K562 (cell line): ENCODE measurements around the gene PEX10. TPM values are rescaled to one million over a fixed set of nuclear protein-coding genes. Genes with fewer than 3 reads are reported as not detected.

Experiments
- ATAC-seq: fragments of 200-7000 bp; cut with Tn5 transposase; 3 replicates; pipeline ENCODE4 v1.9.1; 2020; ENCODE audit warnings: moderate library complexity
- BruUV-seq: library from RNA; stranded (reverse); fragments of 400-500 nt; replicated peaks from 2 replicates; lab custom pipeline; 2021; lab: Mats Ljungman, UMichigan
- CTCF ChIA-PET: fragments of 300-600 bp; formaldehyde crosslinking; extraction: SDS; loops from one replicate; lab custom pipeline; 2021; ENCODE audit warnings: low intra/inter-chr PET ratio; lab: Yijun Ruan, JAX
- POLR2A ChIA-PET: fragments of 300-600, 350-650 bp; sonication (Branson Sonifier 250); formaldehyde crosslinking; extraction: SDS; loops from one replicate; lab custom pipeline; 2021; ENCODE audit warnings: antibody characterized with exemption, inconsistent platforms; lab: Yijun Ruan, JAX
- DNase-seq, 4 experiments: peaks; one replicate each; pipeline versions ENCODE4 v3.0.0 to v3.0.0-alpha.2; 2011 to 2018; ENCODE audit warnings: low spot score in 3 of 4, mixed read lengths in 3 of 4; ENCODE audit errors: extremely low read depth in 1 of 4
- FAIRE-seq: peaks from 2 replicates; lab custom pipeline; 2011; peaks lifted over from hg19 to GRCh38; lab: Jason Lieb, UNC
- H2AFZ ChIP-seq: 2 replicates; pipeline ENCODE4 v1.6.0; 2011; ENCODE audit warnings: low read depth, low read length, control low read depth, inconsistent platforms
- H3K27ac ChIP-seq: fragments of 200-600 bp; 3 replicates; pipeline ENCODE4 v1.8.0; 2011; ENCODE audit warnings: low read depth, mild to moderate bottlenecking, control low read depth, inconsistent platforms, low read length, moderate library complexity, mixed read lengths; ENCODE audit errors: extremely low read depth
- H3K27me3 ChIP-seq, 2 experiments: fragments of 300-600 bp in 1 of 2; 2 replicates in 1 of 2; 3 replicates in 1 of 2; pipeline versions ENCODE4 v1.6.0 to v1.8.0; 2011; ENCODE audit warnings: inconsistent platforms in 2 of 2, low read length in 2 of 2, mild to moderate bottlenecking in 1 of 2, mixed read lengths in 1 of 2, moderate library complexity in 1 of 2; ENCODE audit not compliant: control insufficient read depth in 2 of 2, insufficient read depth in 2 of 2
- H3K36me3 ChIP-seq: fragments of 300-600 bp; 3 replicates; pipeline ENCODE4 v1.8.0; 2011; ENCODE audit warnings: mild to moderate bottlenecking, low read length, inconsistent platforms; ENCODE audit not compliant: control insufficient read depth, insufficient read depth
- H3K4me1 ChIP-seq, 2 experiments: fragments of 200-600 bp in 1 of 2; replicated peaks in 1 of 2; 2 replicates in 1 of 2; 3 replicates in 1 of 2; pipeline versions ENCODE4 v1.5.1 to v1.8.0; 2011; ENCODE audit warnings: inconsistent platforms in 2 of 2, low read length in 2 of 2, mild to moderate bottlenecking in 1 of 2, mixed read lengths in 1 of 2, moderate library complexity in 1 of 2; ENCODE audit not compliant: control insufficient read depth in 2 of 2, insufficient read depth in 2 of 2
- H3K4me2 ChIP-seq: 2 replicates; pipeline ENCODE4 v1.6.1; 2011; ENCODE audit warnings: low read length, control low read depth, inconsistent platforms, mixed read lengths; ENCODE audit not compliant: insufficient read depth
- H3K4me3 ChIP-seq: fragments of 200-600 bp; sonication (generic), shearing (Covaris generic); 2 replicates; pipeline ENCODE4 v1.5.1; 2016; ENCODE audit warnings: control low read depth, inconsistent platforms
- H3K79me2 ChIP-seq: fragments of 200-600 bp; 3 replicates; pipeline ENCODE4 v1.8.0; 2011; ENCODE audit warnings: low read length, inconsistent platforms; ENCODE audit not compliant: control insufficient read depth, insufficient read depth
- H3K9ac ChIP-seq, 2 experiments: 2 replicates each; pipeline versions ENCODE4 v1.6.0 to v1.6.1; 2011; ENCODE audit warnings: low read depth in 2 of 2, low read length in 2 of 2, control low read depth in 1 of 2, inconsistent platforms in 1 of 2, mild to moderate bottlenecking in 1 of 2, mixed read lengths in 1 of 2; ENCODE audit not compliant: insufficient read depth in 1 of 2
- H3K9me1 ChIP-seq: one replicate; pipeline ENCODE4 v1.6.0; 2011; ENCODE audit warnings: inconsistent platforms, mild to moderate bottlenecking, low read length, moderate library complexity; ENCODE audit not compliant: control insufficient read depth, insufficient read depth
- H3K9me3 ChIP-seq: replicated peaks from 2 replicates; pipeline ENCODE4 v1.5.1; 2011; ENCODE audit warnings: low read depth, low read length, inconsistent platforms; ENCODE audit not compliant: control insufficient read depth, insufficient read depth
- H4K20me1 ChIP-seq: replicated peaks from 2 replicates; pipeline ENCODE4 v1.6.1; 2011; ENCODE audit warnings: low read length, inconsistent platforms, mixed read lengths; ENCODE audit not compliant: control insufficient read depth, insufficient read depth
- GTF2A2 ChIP-seq: IDR thresholded peaks from 2 replicates; pipeline ENCODE4 v1.6.1; 2016; ENCODE audit warnings: mild to moderate bottlenecking, missing genetic modification characterization, missing compliant biosample characterization
- MAX ChIP-seq: sonication (generic); formaldehyde crosslinking; IDR thresholded peaks from 2 replicates; pipeline ENCODE4 v1.9.0; 2022; ENCODE audit warnings: mild to moderate bottlenecking, missing genetic modification reagents
- NFIC ChIP-seq: fragments of 450-650 bp; IDR thresholded peaks from 2 replicates; pipeline ENCODE4 v1.6.1; 2017; ENCODE audit warnings: mild to moderate bottlenecking, inconsistent platforms
- PHF20 ChIP-seq: fragments of 450-650 bp; IDR thresholded peaks from 2 replicates; pipeline ENCODE4 v1.6.1; 2018; ENCODE audit not compliant: partially characterized antibody
- RFX7 ChIP-seq: fragments of 250-450 bp; sonication (Bioruptor Pico); IDR thresholded peaks from 2 replicates; pipeline ENCODE4 v1.5.1; 2021; ENCODE audit warnings: mild to moderate bottlenecking
- XRCC4 ChIP-seq: IDR thresholded peaks from one replicate; pipeline ENCODE4 v1.6.1; 2011; ENCODE audit not compliant: insufficient read depth, insufficient read length; ENCODE audit errors: extremely low read depth
- WGBS: fragments of 100-300 bp; shearing (Covaris generic); methylation state at CpG from one replicate; pipeline ENCODE4 v1.1.6; 2016; ENCODE audit warnings: low coverage, mixed read lengths; ENCODE audit not compliant: insufficient coverage; ENCODE audit errors: missing lambda C conversion rate; 5-methylcytosine and 5-hydroxymethylcytosine counted together
- in situ Hi-C: fragments of 300-500 bp; cut with MboI; formaldehyde crosslinking; loops from 4 replicates; pipeline ENCODE4 v1.15.0; 2018; ENCODE audit warnings: inconsistent platforms, mixed read lengths
- intact Hi-C: fragments of 100-400 bp; cut with micrococcal nuclease; formaldehyde crosslinking; loops from 2 replicates; pipeline ENCODE4 v1.14.2; 2022
- polyA plus RNA-seq, 8 experiments: library from polyadenylated mRNA; depleted of rRNA in 4 of 8; stranded (reverse) in 5 of 8; unstranded in 3 of 8; fragments of >200 nt; fragmentation: Nextera tagmentation in 2 of 8; fragmentation: Illumina TruSeq in 1 of 8; extraction: Ambion mirVana in 2 of 8; extraction: Trizol in 1 of 8; gene quantifications; 2 replicates each; pipeline versions ENCODE4 v1.2.1 to v1.2.3, GENCODE V29; 2011 to 2014; ENCODE audit warnings: inconsistent platforms in 1 of 8, missing spikeins in 1 of 8
- total RNA-seq, 7 experiments: library from RNA; depleted of rRNA in 6 of 7; stranded (reverse); fragments of >200 nt in 6 of 7; fragmentation: Illumina TruSeq in 2 of 7; extraction: Trizol in 2 of 7; gene quantifications; 2 replicates each; pipeline versions ENCODE4 v1.2.1 to v1.2.3, GENCODE V29; 2011 to 2021; ENCODE audit warnings: low replicate concordance in 1 of 7
- TF ChIP-seq, protein P1 (sequence below): IDR thresholded peaks from 2 replicates; pipeline ENCODE4 v1.6.1; 2011; ENCODE audit not compliant: insufficient read length; ENCODE audit errors: extremely low read depth

The PEX10 gene
- total and polyA plus RNA-seq, 9 of the 15 experiments (the other 6 are each of a cell fraction or from before 2014, with no cell fraction given), result 0.03 to 26.2 (median 8.7) TPM

GRCh38 chr1:2432441-2432844 is 20.1 kb upstream of the PEX10 start:
- Histone ChIP-seq H3K9ac (no peak overlapping the region), H3K4me1 (peaks cover 0 to 34% of the 10 kb centered on the region in 2 experiments; a peak in 2 of 5 replicates), H3K27ac (no peak overlapping the region), H3K4me2 (no peak overlapping the region), H3K36me3 (no peaks in the 10 kb centered on the region), H3K79me2 (no peaks in the 10 kb centered on the region), H2AFZ (no peak overlapping the region), H3K27me3 (peaks cover 17 to 62% of the 10 kb centered on the region in 2 experiments; a peak in 4 of 5 replicates), H4K20me1 (no peaks in the 10 kb centered on the region), H3K9me3 (0 out of 2 replicates have a peak, but pooled peaks cover 5% of the 10 kb centered on the region), H3K4me3 (no peak overlapping the region), H3K9me1 (no peaks in the 10 kb centered on the region)
- CTCF ChIA-PET, result no interaction called here
- DNase-seq (no peak), FAIRE-seq (no peak), ATAC-seq (no peak)
- intact Hi-C loops (no loop called here), in situ Hi-C loops (no loop called here)
- 1% methylated on average over 16 of the region's 16 CpGs for WGBS
- POLR2A ChIA-PET, result interaction anchor here (0.6 kb wide), 1 partner anchor 24 kb away, joined by 3 read pairs; no protein-coding TSS in a partner anchor
- BruUV-seq, result no TSS peak
- TF ChIP-seq RFX7 (CRISPR knock-in tag) (no peak), MAX (CRISPR knock-in tag) (no peak)

DNA sequence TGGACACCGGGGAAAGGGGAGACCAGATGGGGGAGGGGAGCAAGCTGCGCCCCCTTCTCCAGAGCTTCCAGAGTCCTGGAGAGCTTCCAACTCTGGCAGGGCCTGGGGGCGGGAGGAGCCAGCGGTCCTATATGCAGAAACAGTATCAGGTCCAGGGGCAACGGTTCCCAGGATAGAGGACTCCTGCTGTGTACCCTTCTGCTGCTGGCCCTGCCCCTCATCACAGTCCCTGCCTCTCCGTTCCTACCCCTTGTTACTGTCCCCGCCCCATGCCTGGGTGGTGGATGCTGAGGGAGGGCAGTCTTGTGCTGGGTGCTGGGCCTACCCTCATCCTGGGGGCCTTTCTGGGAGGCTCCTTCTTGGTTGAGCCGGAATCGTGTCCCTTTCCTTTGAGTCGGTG is 19.2 kb upstream of the PEX10 start:
- Histone ChIP-seq H3K27me3 (peaks cover 20 to 70% of the 10 kb centered on the region in 2 experiments; a peak in 4 of 5 replicates), H3K4me1 (peaks cover 0 to 38% of the 10 kb centered on the region in 2 experiments; a peak in 2 of 5 replicates), H3K4me3 (no peak overlapping the region)
- BruUV-seq, result no TSS peak
- CTCF ChIA-PET, result no interaction called here
- no peak for DNase-seq
- no peak for TF ChIP-seq XRCC4
- TF ChIP-seq NFIC, result no peak
- TF ChIP-seq GTF2A2, result no peak
- TF ChIP-seq PHF20, result no peak
- TF ChIP-seq, protein P1, sequence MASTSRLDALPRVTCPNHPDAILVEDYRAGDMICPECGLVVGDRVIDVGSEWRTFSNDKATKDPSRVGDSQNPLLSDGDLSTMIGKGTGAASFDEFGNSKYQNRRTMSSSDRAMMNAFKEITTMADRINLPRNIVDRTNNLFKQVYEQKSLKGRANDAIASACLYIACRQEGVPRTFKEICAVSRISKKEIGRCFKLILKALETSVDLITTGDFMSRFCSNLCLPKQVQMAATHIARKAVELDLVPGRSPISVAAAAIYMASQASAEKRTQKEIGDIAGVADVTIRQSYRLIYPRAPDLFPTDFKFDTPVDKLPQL, result no peak
- TF ChIP-seq, all 486 proteins: peak for 0
- 0% methylated on average over 8 of the region's 10 CpGs for WGBS
- ATAC-seq (no peak), FAIRE-seq (no peak)
- Histone ChIP-seq H3K36me3 (no peaks in the 10 kb centered on the region), H3K27ac (no peak overlapping the region), H2AFZ (no peak overlapping the region), H3K79me2 (no peaks in the 10 kb centered on the region), H3K9me3 (0 out of 2 replicates have a peak, but pooled peaks cover 5% of the 10 kb centered on the region), H3K9ac (no peak overlapping the region), H3K9me1 (no peaks in the 10 kb centered on the region), H4K20me1 (no peaks in the 10 kb centered on the region), H3K4me2 (no peak overlapping the region)
- POLR2A ChIA-PET, result interaction anchor here (1.7 kb wide), 1 partner anchor 11 kb away, joined by 8 read pairs; no protein-coding TSS in a partner anchor
- in situ Hi-C loops (no loop called here), intact Hi-C loops (no loop called here)
